ENCODE data around the gene BRINP3.

BRINP3 gene

GRCh38 chr1:190444464-190444863 lies 33.2 kb downstream of the BRINP3 start:
- DNase-seq: no peak

- no peak for DNase-seq
Observed at GRCh38 chr1:190439447-190439846, 38.2 kb downstream of the BRINP3 start.

- DNase-seq: no peak
Observed at GRCh38 chr1:190436615-190437014, 41.0 kb downstream of the BRINP3 start.

GRCh38 chr1:190429932-190430331 lies 47.7 kb downstream of the BRINP3 start:
- DNase-seq: no peak

- no peak for DNase-seq
Observed at GRCh38 chr1:190429141-190429540, 48.5 kb downstream of the BRINP3 start.

- DNase-seq: no peak
Observed at GRCh38 chr1:190416239-190416638, 61.4 kb downstream of the BRINP3 start.

GRCh38 chr1:190413142-190413541 lies 64.5 kb downstream of the BRINP3 start:
- no peak for DNase-seq

- no peak for DNase-seq
Observed at GRCh38 chr1:190403402-190403801, 74.3 kb downstream of the BRINP3 start.

GRCh38 chr1:190399233-190399632 lies 78.4 kb downstream of the BRINP3 start:
- DNase-seq: no peak

GRCh38 chr1:190391582-190391981 lies 86.1 kb downstream of the BRINP3 start:
- no peak for DNase-seq

- DNase-seq: no peak
Observed at GRCh38 chr1:190377991-190378390, 99.7 kb downstream of the BRINP3 start.

GRCh38 chr1:190377294-190377693 lies 100.4 kb downstream of the BRINP3 start:
- no peak for DNase-seq

- DNase-seq: no peak
Observed at GRCh38 chr1:190376044-190376443, 101.6 kb downstream of the BRINP3 start.

GRCh38 chr1:190373705-190374336 lies 103.8 kb downstream of the BRINP3 start:
- no peak for DNase-seq

- DNase-seq: no peak
Observed at GRCh38 chr1:190367200-190367599, 110.5 kb downstream of the BRINP3 start.

GRCh38 chr1:190365283-190365682 lies 112.4 kb downstream of the BRINP3 start:
- no peak for DNase-seq

- DNase-seq: no peak
Observed at GRCh38 chr1:190353538-190354101, 124.0 kb downstream of the BRINP3 start.

GRCh38 chr1:190344454-190344853 lies 133.2 kb downstream of the BRINP3 start:
- DNase-seq: no peak

- DNase-seq: no peak
Observed at GRCh38 chr1:190338829-190339228, 138.8 kb downstream of the BRINP3 start.

GRCh38 chr1:190328871-190329270 lies 148.8 kb downstream of the BRINP3 start:
- DNase-seq: no peak

- DNase-seq: no peak
Observed at GRCh38 chr1:190328361-190328760, 149.3 kb downstream of the BRINP3 start.

- no peak for DNase-seq
Observed at GRCh38 chr1:190327271-190327670, 150.4 kb downstream of the BRINP3 start.

- no peak for DNase-seq
Observed at GRCh38 chr1:190323530-190323929, 154.1 kb downstream of the BRINP3 start.

- no peak for DNase-seq
Observed at GRCh38 chr1:190322274-190322673, 155.4 kb downstream of the BRINP3 start.

- DNase-seq: no peak
Observed at GRCh38 chr1:190320952-190321351, 156.7 kb downstream of the BRINP3 start.
